Inflammatory macrophage treated with lipopolysaccharide for 1 hour (primary cell): ENCODE results near the gene CREB3L2.
"Not testable (repeated sequence)": the region's sequence is repeated elsewhere in the genome, so short reads cannot be mapped to it uniquely, and the experiment has no call there.

Source experiments
- DNase-seq, 2 donors: peaks; one replicate each; pipeline ENCODE4 v3.0.0-alpha.2; 2020 to 2022

The CREB3L2 gene

GRCh38 chr7:137928626-137929025 is 73.3 kb downstream of the CREB3L2 start:
- no peak for DNase-seq

GRCh38 chr7:137927386-137927785 is 74.5 kb downstream of the CREB3L2 start:
- DNase-seq: no peak

- DNase-seq: not testable (repeated sequence)
Measured at GRCh38 chr7:137926206-137926605, 75.7 kb downstream of the CREB3L2 start.

- no peak for DNase-seq
Measured at GRCh38 chr7:137925754-137926153, 76.1 kb downstream of the CREB3L2 start.

GRCh38 chr7:137925091-137925490 is 76.8 kb downstream of the CREB3L2 start:
- no peak for DNase-seq

- DNase-seq: no peak
Measured at GRCh38 chr7:137923380-137923779, 78.5 kb downstream of the CREB3L2 start.

GRCh38 chr7:137920637-137921399 is 81.1 kb downstream of the CREB3L2 start:
- DNase-seq: no peak

GRCh38 chr7:137919987-137920386 is 81.9 kb downstream of the CREB3L2 start:
- DNase-seq: no peak

- no peak for DNase-seq
Measured at GRCh38 chr7:137916980-137917645, 84.8 kb downstream of the CREB3L2 start.

GRCh38 chr7:137916564-137916963 is 85.3 kb downstream of the CREB3L2 start:
- DNase-seq: no peak

- DNase-seq: no peak
Measured at GRCh38 chr7:137915266-137915665, 86.6 kb downstream of the CREB3L2 start.

- DNase-seq: no peak
Measured at GRCh38 chr7:137913985-137914384, 87.9 kb downstream of the CREB3L2 start.

GRCh38 chr7:137909042-137909441 is 92.8 kb downstream of the CREB3L2 start:
- no peak for DNase-seq

GRCh38 chr7:137908106-137908505 is 93.8 kb downstream of the CREB3L2 start:
- DNase-seq: no peak

- DNase-seq: not testable (repeated sequence)
Measured at GRCh38 chr7:137906636-137907035, 95.2 kb downstream of the CREB3L2 start.

GRCh38 chr7:137904833-137905232 is 97.1 kb downstream of the CREB3L2 start:
- DNase-seq: no peak

GRCh38 chr7:137903382-137904169 is 98.3 kb downstream of the CREB3L2 start:
- DNase-seq: peak; percentile 67 to 92

GRCh38 chr7:137900137-137900536 is 101.7 kb downstream of the CREB3L2 start:
- DNase-seq: no peak

- DNase-seq: peak; percentile 70 to 88
Measured at GRCh38 chr7:137898839-137899721, 102.8 kb downstream of the CREB3L2 start.

- DNase-seq: peak in 1 of 2 donors; percentile 43
Measured at GRCh38 chr7:137895301-137896221, 106.3 kb downstream of the CREB3L2 start.

- no peak for DNase-seq
Measured at GRCh38 chr7:137893143-137893742, 108.6 kb downstream of the CREB3L2 start.
